H54 (cell line): Measurements from ENCODE around the gene CREB3.
A peak's percentile ranks its signal among the peaks of the same experiment; 100 is the strongest.

Experiments
- DNase-seq: peaks from one replicate; pipeline ENCODE4 v3.0.0; 2011; ENCODE audit warnings: low spot score, mixed read lengths; ENCODE audit not compliant: insufficient read length
- FAIRE-seq: peaks from 3 replicates; lab custom pipeline; 2011; peaks lifted over from hg19 to GRCh38; lab: Jason Lieb, UNC
- POLR2A ChIP-seq: IDR thresholded peaks from 2 replicates; pipeline ENCODE4 v1.6.1; 2011; ENCODE audit warnings: low read depth, mild to moderate bottlenecking, low read length

Gene CREB3

DNA sequence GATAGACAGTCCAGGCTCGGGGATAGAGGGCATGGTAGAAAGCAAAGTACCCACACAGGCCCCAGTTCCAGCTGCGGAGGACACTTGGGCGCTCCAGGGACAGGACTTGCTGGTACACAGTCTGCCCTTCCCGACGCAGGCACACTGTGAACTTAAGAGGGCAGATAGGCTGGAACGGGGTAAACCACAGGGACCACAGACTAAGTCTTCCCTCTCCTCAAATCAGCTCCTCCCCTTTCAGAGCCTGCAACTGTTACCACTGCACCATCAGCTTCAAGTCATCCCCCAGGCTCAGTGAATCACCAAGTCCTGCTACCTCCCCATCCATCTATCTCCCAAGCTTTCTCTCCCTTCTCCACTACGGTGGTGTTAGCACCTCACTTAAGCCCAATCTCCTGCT, 9.3 kb downstream of the CREB3 start:
- FAIRE-seq (no peak), DNase-seq (no peak)
- TF ChIP-seq POLR2A: no peak

DNA sequence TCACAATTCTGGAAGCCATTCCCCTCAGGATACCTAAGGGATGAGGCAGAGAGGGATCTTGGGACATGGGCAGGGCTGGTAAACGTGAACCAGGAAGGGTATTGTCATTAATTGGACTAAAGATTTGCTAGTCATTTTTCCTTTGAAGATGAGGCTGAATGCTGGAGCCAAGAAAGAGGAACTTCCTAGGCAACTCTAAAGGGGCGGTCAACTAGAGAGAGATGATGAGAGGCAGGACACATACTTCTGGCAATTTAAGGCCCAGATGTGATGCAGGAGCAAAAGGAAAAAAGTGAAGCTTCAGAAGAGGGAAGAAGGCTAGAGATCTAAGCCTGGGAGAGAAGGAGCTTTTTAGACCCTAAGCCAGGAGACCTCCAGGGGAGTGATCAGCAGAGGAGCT, 11.0 kb downstream of the CREB3 start:
- TF ChIP-seq POLR2A: no peak
- FAIRE-seq (no peak), DNase-seq (no peak)

DNA sequence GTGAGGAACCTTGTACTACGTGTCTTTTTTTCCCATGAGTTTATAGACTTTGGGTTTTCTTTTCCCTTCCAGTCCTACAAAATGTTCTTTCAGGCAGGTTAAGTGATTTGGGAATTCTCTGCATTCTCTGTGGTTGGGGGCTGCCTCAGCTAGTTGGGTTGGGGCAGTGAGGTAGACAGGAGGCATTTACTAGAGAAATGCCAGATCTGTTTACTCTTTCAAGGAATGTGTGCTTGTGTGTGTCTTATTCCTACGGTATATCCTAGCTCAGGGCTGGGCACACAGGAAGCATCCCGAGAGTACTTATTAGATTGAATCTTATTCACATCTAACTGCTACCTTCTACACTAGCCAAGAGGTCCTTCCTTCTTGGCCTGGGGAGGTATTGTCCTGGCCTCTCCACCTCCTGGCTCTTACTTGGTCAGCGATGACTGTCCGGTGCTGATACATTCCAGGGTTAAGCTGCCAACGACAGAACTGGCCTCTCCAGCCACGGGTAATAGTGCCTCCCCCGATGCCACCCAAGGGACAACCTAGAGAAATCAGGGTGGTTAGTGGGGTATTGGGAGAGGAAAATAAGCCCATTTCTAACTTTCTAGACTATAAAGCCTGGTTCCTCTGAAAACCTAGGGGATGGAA, 11.5 kb downstream of the CREB3 start:
- DNase-seq (no peak), FAIRE-seq (no peak)
- TF ChIP-seq POLR2A: no peak

DNA sequence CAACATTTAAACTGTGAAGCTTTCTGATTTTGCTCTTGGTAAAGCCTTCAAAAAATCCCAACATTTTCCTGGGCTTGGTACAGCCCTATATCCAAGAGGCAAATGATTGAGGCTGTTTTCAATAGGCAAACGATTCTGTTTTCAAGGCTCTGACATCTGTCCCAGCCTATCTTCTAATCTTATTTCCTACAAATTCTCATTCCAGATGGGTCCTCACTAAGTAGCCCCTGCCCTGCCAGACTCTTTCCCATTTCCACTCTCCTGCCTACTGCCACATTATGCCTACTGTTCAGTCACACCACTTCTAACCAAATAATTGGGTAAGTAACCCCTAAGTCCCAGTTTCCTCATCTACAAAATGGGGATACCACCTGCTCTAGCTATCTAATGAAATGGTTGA, 13.1 kb downstream of the CREB3 start:
- FAIRE-seq (no peak), DNase-seq (no peak)
- no peak for TF ChIP-seq POLR2A

DNA sequence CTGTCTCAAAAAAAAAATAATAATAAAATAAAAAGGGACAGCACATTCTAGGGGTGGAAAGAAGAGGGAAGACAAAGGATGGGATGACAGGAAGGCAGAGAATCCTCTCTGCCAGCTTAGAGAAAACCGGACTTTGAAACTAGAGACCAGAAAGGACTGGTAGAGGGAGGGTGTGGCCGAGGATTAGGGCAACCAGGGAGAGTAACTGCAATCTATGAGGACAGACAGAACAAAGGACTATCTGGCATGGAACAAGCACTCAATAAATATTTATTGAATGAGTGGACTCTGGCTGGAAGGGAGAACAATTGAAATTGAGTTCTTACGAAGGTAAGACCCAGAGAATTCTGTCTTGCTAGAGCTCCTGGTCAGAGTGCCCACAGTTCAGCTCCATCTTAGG, 14.1 kb downstream of the CREB3 start:
- TF ChIP-seq POLR2A: no peak
- FAIRE-seq: no peak
- no peak for DNase-seq

DNA sequence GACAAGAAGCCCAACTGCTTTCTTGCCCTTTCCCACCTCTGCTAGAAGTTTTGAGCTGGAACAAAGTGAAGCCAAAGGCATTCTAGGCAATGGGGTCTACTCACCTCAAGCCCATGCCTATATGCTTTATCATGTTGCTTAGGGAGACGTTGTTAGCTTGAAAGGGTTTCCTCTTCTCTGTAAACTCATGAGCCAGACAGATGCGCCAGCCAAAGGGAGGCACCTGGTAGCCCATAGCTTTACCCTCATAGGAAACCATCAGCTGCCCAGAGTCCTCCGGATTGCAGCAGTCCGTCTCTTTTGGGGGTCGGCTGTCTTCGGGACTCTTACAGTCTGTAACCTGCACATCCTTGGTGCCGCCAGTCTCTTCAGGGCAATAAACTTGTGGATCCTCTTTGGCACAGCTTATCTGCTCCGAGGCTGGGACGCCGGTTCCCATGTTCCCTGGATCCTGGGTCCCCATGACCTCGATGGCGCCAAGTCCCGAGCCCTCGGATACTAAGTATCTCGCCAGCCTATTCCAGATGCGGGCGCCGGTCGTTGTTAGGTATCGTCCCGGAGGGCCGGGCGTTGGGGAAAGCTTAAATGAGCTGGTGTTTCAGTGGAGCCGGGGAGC, 15.9 kb downstream of the CREB3 start:
- DNase-seq: no peak
- FAIRE-seq: no peak
- TF ChIP-seq POLR2A: no peak

DNA sequence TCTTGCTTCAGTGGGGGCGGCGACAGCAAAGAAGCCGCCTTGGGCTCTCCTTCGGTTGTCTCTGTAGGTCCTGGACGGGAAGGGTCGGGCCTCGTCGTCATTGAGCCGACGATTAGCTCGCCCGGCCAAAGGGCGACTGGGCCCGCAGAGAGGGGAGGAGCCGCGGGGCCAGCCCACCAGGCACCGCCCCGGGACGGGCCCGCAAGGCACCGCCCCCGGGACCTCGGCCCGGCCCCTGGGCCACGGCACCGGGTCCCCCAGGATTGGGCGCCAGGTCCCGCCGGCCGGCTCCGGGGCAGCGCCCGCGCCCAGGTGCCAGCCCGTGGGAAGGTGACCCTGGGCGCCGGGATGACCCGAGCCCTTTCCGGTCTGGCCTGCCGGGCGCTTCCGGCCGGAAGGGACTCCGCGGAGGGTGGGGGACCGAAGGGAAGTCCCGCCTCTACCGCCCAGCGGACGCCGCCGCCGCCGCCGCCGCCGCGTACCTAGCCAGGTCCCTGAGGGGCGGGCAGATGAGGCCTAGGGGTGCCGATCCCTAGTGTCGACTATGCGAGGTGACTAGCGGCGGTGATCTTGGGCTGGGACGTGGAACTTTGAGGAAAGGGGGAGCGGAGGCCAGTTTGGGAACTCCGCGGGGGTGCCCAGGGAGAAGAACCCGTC, 16.5 kb downstream of the CREB3 start, which contains the start of the genes GBA2 and RGP1:
Gene GBA2, minus strand, starts transcription at position 371 of the 657 bp plus-strand sequence. CDS start 524 bp downstream, outside the sequence.
Gene RGP1, plus strand, starts transcription at position 430 of the 657 bp plus-strand sequence. CDS start 469 bp downstream, outside the sequence.
- TF ChIP-seq POLR2A: peak; percentile 17; the same call in 1 of the 2 replicates
- peak; percentile 59 for DNase-seq
- FAIRE-seq: no peak

DNA sequence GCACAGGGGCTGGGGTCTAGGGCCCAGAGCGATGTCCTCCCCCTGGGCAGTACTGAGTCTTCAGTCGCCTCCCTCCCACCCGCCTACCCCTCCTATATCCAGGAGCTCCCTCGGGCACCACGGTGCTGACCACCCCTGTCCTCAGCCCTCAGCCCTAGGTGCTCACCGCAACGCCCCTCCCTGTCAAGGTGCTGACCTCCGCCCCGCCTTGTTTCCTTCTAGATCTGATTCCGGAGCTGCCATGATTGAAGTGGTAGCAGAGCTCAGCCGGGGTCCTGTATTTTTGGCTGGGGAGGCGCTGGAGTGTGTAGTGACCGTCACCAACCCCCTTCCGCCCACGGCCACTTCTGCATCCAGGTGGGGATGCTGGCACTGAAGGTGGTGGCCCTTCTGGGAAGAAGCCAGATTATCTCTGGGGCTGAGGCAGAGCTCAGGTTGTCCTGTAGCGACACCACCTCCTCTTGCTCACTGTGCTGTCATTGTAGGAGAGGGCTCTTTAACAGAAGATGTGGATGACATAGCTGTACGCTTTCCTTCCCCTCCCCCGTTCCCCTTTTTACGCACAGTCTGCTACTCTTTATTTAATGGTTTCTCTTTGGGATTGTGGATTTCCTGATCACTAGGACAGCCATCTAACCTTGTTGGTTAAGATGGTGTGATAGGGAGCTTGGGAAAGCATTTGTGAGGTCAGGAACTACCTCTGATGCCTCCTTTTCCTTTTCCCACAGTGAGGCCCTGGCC, 17.2 kb downstream of the CREB3 start:
- no peak for TF ChIP-seq POLR2A
- DNase-seq (no peak), FAIRE-seq (no peak)

DNA sequence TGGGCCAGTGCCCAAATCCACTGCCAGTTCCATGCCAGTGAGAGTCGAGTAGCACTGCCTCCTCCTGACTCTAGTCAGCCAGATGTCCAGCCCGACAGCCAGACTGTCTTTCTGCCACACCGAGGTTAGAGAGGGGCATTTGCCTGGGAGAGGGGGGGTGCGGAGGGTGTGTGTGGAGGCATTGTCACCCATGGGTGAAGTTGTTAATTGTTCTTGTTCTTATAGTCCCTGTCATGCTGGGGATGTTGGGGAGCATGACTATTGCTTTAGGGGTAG, 17.7 kb downstream of the CREB3 start:
- no peak for DNase-seq
- FAIRE-seq: no peak
- no peak for TF ChIP-seq POLR2A

DNA sequence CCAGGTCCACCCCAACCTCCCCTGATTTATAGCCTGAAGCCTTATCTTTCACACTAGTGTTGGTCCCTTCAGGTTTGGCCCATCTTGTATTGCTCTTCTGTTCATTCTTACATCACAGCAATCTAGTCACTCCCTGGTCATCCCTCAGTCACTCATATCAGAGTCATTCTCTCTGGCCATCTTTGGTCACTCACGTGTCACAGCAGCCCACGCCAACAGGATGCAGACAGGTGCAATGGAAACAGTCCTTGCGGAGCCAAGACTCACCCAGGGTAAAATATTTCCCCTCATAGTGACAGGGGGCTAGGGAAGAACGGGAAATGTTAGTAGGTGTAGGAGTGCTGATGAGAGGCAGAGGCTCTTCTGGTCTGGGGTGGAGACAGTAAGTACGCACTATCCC, 21.0 kb downstream of the CREB3 start:
- no peak for TF ChIP-seq POLR2A
- FAIRE-seq: no peak
- DNase-seq: no peak

DNA sequence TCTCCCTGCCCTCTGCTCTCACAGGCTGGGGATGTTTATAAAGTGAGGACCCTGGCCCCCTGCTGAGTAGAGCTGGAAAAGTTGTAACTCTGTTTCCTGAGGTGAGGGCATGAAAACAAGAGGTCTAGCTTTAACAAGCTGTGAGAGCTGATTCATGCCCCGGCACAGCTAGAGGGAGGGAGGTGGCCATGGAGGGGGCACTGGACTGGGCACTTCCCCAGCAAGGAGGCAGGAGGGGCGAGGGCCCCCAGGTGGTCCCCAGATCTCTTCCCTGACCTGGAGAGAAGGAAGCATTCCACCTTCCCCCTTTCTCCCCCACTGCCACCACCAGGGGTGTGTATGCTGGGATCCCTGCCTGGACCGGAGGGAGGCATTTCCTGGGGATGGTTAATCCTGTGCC, 21.8 kb downstream of the CREB3 start, which contains the start of gene MSMP:
Gene MSMP, minus strand, starts transcription at position 13 of the 400 bp plus-strand sequence. CDS start 147 bp downstream, outside the sequence.
- no peak for TF ChIP-seq POLR2A
- no peak for FAIRE-seq

DNA sequence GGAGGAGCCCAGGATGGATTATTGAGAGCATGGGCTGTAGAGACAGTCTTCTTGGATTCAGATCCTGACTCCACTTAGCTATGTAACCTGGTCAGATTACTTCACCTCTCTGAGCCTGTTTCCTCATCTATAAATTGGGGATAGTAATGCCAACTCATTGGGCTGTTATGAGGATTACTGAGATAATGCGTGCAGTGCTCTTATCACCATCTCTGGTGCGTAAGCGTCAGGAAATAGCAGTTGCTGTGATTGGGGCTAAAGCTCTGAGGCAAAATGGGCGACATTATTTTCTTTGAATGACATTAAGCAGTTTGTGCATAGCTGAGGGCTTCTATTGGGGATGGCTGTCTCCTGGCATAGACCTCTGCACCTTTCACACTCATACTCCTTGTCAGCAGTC, 22.6 kb downstream of the CREB3 start:
- DNase-seq (no peak), FAIRE-seq (no peak)
- no peak for TF ChIP-seq POLR2A

More for the DNA sequence above, 21.8 kb downstream of the CREB3 start, which contains the start of gene MSMP:
- DNase-seq: no peak

DNA sequence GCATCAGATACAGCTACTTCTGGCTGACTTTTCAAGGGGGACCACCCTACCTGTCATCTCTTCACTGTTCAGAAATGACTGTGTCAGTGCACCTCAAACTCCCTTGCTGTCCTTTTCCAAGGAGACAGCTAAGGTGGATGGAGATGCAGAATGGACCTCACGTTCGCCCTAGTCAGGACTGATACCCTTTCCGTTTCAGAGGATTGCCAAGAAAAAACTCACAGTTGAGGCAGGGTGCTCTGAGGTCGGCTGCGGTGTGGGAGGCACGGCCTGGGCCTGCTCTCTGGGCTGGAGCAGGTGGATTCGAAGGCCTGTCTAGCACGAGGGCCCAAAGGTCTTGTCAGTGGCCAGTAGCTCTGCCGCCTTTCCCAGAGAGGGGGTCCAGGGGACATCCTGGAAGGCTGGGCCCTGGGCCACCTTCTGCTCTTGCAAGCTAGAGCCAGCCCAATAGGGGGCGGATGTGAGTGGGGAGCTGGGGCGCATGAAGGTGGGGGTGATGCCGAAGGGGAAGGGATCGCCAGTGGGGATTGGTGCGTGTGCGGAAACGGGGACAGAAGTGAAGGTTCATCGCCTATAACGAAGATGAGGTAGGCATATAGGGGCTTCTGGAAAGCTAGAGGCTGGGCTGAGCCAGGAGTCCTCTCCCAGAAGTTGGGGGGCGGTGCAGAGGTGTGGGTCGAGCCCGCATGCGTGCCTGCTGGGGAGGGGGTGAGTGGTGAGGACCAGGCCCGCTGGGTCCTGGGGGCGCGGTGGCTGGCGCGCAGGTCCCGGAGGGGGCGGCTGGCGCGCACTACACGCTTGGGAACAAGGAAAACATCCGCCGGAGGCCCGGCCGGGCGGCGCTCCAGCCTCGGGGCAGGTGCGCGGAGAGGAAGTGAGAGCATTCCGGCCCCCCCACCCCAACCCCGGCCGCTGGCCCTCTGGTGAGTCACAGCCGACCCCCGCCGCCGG, 24.1 kb downstream of the CREB3 start:
- peak; percentile 36 for DNase-seq
- TF ChIP-seq POLR2A: no peak
- no peak for FAIRE-seq
